ENCODE data around the gene PLXNA3. TPM values are rescaled to one million over a fixed set of nuclear protein-coding genes. Genes with fewer than 3 reads are reported as not detected.

The PLXNA3 gene
- total and polyA plus RNA-seq, 2 experiments from 2014 or later = 25.9 to 35.1 TPM

DNA sequence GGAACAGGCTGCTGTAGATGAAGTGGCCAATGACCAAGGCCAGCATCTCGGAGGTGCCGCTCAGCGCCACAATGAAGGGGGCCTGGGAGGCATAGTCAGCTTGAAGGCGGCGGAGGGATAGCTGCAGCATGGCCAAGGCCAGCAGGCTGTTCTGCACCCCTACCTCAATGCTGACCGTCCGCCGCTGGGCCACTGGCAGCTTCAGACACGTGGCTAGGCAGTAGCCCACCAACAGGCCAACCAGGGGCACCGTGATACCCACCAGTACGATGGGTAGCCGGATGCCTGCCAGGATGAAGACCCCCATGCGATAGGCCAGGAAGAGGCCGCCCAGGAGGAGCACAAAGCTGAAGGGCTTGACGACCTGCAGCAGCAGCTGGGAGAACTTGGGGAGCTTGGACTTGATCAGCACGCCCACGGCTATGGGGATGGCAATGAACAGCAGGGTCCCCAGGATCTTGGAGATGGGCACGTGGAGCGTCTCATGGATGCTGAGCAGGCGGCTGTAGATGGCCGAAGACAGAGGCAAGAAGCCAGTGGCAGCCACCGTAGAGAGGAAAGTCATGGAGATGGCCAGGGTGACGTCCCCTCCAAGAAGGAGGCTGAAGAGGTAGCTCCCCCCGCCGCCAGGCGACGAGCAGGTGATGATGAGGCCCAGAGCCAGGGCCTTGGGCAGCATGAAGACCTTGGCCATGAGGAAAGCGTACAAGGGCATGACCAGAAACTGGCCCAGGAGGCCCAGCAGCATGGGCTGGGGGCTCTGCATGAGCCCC is 29.6 kb downstream of the PLXNA3 start:
- no peak for TF ChIP-seq EZH2phosphoT487 (IDR thresholded peaks at IDR 0.05; ENCODE audit: insufficient read depth, low read depth)
- TF ChIP-seq EZH2 (IDR thresholded peaks at IDR 0.05; ENCODE audit: insufficient read depth, poor library complexity, severe bottlenecking) = no peak

DNA sequence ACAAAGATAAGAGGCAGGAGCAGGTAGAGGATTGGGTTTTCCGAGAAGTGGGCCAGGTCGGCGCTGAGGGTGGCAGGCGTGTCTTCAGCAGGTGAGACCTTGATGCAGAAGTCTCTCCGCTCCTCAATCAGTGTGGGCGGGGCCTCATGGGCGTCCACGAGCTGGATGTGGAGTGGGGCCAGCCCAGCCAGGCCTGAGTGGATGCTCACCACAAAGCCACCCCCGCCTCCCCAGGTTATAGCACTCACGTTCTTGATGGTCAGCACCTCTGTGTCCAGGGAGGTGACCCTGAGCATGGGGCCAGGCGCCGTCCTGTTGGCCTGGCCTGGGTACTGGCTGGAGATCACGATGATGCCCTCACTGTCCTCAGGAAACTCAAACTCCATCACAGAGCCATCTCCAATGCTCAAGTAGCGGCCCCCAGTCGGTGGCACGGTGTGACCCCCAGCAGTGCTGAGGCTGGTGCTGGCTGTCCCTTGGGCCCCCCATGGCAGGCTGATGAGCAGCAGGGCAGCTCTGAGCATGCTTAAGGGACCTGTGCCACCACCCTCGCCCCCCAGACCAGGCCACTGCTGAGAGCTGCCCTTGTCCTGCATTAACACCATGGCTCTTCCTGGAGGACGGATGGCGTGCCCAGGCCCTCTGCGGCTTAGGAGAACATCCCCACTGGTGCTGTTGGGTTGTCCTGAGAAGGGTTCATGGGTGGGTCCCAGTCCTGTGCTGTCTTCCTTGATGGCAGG is 30.4 kb downstream of the PLXNA3 start:
- Histone ChIP-seq H3K36me3 (ENCODE audit: low read depth) (no peaks in the 10 kb centered on the region), H3K79me2 (ENCODE audit: insufficient read depth) (peaks cover 27% of the 10 kb centered on the region), H3K9me2 (ENCODE audit: insufficient read depth) (no peaks in the 10 kb centered on the region), H3K9ac (no peak overlapping the region), H3K4me1 (ENCODE audit: insufficient read depth) (no peaks in the 10 kb centered on the region), H2AFZ (no peak overlapping the region), H3K27ac (no peak overlapping the region), H3F3A (ENCODE audit: insufficient read depth) (no peaks in the 10 kb centered on the region), H3K27me3 (replicated peaks; ENCODE audit: insufficient read depth) (no peaks in the 10 kb centered on the region), H3K4me2 (ENCODE audit: unreplicated experiment) (no peak overlapping the region), H3K9me3 (ENCODE audit: low read depth) (no peaks in the 10 kb centered on the region), H4K20me1 (ENCODE audit: insufficient read depth) (no peaks in the 10 kb centered on the region), H3K4me3 (peak overlapping the region; percentile 81; the same call in 1 of the 2 replicates)
- TF ChIP-seq EZH2phosphoT487 (IDR thresholded peaks at IDR 0.05; ENCODE audit: insufficient read depth, low read depth) = no peak
- TF ChIP-seq EZH2 (IDR thresholded peaks at IDR 0.05; ENCODE audit: insufficient read depth, poor library complexity, severe bottlenecking) = no peak
- WGBS, 2 experiments (ENCODE audit: low coverage in 1 of 2, low lambda C conversion rate in 2 of 2, missing lambda C conversion rate in 2 of 2) = 86% methylated on average over 7 to 11 of the region's 20 CpGs
- in situ Hi-C loops (cut with MboI) = no loop called here
- DNase-seq = no peak

More for the DNA sequence above, 29.6 kb downstream of the PLXNA3 start:
- DNase-seq = no peak
- in situ Hi-C loops (cut with MboI) = no loop called here
- no peak overlapping the region for H3K27ac ChIP-seq
- no peak overlapping the region for H3K4me2 ChIP-seq (ENCODE audit: unreplicated experiment)
- H3K36me3 ChIP-seq (ENCODE audit: low read depth) = no peaks in the 10 kb centered on the region
- H2AFZ ChIP-seq = no peak overlapping the region
- 95 to 98% methylated on average over 15 to 21 of the region's 28 CpGs for WGBS, 2 experiments (ENCODE audit: low coverage in 1 of 2, low lambda C conversion rate in 2 of 2, missing lambda C conversion rate in 2 of 2)
- no peaks in the 10 kb centered on the region for H3K4me1 ChIP-seq (ENCODE audit: insufficient read depth)
- no peaks in the 10 kb centered on the region for H3F3A ChIP-seq (ENCODE audit: insufficient read depth)
- H3K9me3 ChIP-seq (ENCODE audit: low read depth) = no peaks in the 10 kb centered on the region
- peaks cover 27% of the 10 kb centered on the region for H3K79me2 ChIP-seq (ENCODE audit: insufficient read depth)
- no peaks in the 10 kb centered on the region for H3K27me3 ChIP-seq (replicated peaks; ENCODE audit: insufficient read depth)
- no peaks in the 10 kb centered on the region for H4K20me1 ChIP-seq (ENCODE audit: insufficient read depth)
- no peak overlapping the region for H3K4me3 ChIP-seq
- no peak overlapping the region for H3K9ac ChIP-seq
- H3K9me2 ChIP-seq (ENCODE audit: insufficient read depth) = no peaks in the 10 kb centered on the region

GRCh38 chrX:154489182-154489581 is 31.1 kb downstream of the PLXNA3 start:
- Histone ChIP-seq H3K27me3 (replicated peaks; ENCODE audit: insufficient read depth) (no peaks in the 10 kb centered on the region), H3K79me2 (ENCODE audit: insufficient read depth) (peaks cover 27% of the 10 kb centered on the region), H3F3A (ENCODE audit: insufficient read depth) (no peaks in the 10 kb centered on the region), H3K4me1 (ENCODE audit: insufficient read depth) (no peaks in the 10 kb centered on the region), H3K9me2 (ENCODE audit: insufficient read depth) (no peaks in the 10 kb centered on the region), H3K9ac (peak overlapping the region; percentile 99), H3K36me3 (ENCODE audit: low read depth) (no peaks in the 10 kb centered on the region), H3K27ac (peak overlapping the region; percentile 99; the same call in 1 of the 2 replicates), H3K4me3 (peak overlapping the region; percentile 81), H3K9me3 (ENCODE audit: low read depth) (no peaks in the 10 kb centered on the region), H4K20me1 (ENCODE audit: insufficient read depth) (no peaks in the 10 kb centered on the region), H3K4me2 (ENCODE audit: unreplicated experiment) (peak overlapping the region; percentile 78), H2AFZ (no peak overlapping the region)
- WGBS, 2 experiments (ENCODE audit: low coverage in 1 of 2, low lambda C conversion rate in 2 of 2, missing lambda C conversion rate in 2 of 2) = 90 to 93% methylated on average over 2 to 4 of the region's 4 CpGs
- TF ChIP-seq EZH2phosphoT487 (IDR thresholded peaks at IDR 0.05; ENCODE audit: insufficient read depth, low read depth) (no peak), EZH2 (IDR thresholded peaks at IDR 0.05; ENCODE audit: insufficient read depth, poor library complexity, severe bottlenecking) (no peak)
- in situ Hi-C loops (cut with MboI) = no loop called here
- DNase-seq = no peak

DNA sequence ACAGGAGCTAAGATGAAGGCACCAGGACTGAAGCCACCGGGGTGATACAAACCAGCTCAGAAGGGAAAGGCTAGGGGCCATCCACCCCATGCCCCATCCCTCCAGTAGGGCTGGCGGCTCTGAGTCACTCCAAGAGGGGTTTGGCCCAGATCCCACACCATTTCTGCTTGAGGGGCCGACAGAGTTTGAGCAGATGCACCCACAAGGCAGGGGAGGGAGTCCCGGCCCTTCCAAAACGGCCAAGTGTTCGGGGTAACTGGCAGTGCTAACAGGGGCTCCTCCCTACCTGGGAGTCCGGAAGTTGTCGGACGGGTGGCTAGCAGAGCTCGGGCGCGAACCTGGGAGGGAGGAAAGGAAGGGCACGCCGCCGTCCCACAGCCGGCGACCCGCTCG is 31.9 kb downstream of the PLXNA3 start:
- H3K4me2 ChIP-seq (ENCODE audit: unreplicated experiment) = peak overlapping the region; percentile 78
- no peaks in the 10 kb centered on the region for H3K4me1 ChIP-seq (ENCODE audit: insufficient read depth)
- H2AFZ ChIP-seq = peak overlapping the region; percentile 53; the same call in 1 of the 2 replicates
- no peaks in the 10 kb centered on the region for H3K9me3 ChIP-seq (ENCODE audit: low read depth)
- no peaks in the 10 kb centered on the region for H4K20me1 ChIP-seq (ENCODE audit: insufficient read depth)
- 2 to 18% methylated on average over 3 to 17 of the region's 19 CpGs for whole genome bisulfite sequencing, 2 experiments (ENCODE audit: low coverage in 1 of 2, low lambda C conversion rate in 2 of 2, missing lambda C conversion rate in 2 of 2)
- H3F3A ChIP-seq (ENCODE audit: insufficient read depth) = no peaks in the 10 kb centered on the region
- H3K4me3 ChIP-seq = peak overlapping the region; percentile 81
- TF ChIP-seq EZH2phosphoT487 (IDR thresholded peaks at IDR 0.05; ENCODE audit: insufficient read depth, low read depth) (no peak), EZH2 (IDR thresholded peaks at IDR 0.05; ENCODE audit: insufficient read depth, poor library complexity, severe bottlenecking) (no peak)
- in situ Hi-C loops (cut with MboI) = no loop called here
- peak; percentile 66 for DNase-seq
- peak overlapping the region; percentile 99 for H3K9ac ChIP-seq
- H3K27ac ChIP-seq = peak overlapping the region; percentile 99
- H3K36me3 ChIP-seq (ENCODE audit: low read depth) = no peaks in the 10 kb centered on the region
- peaks cover 21% of the 10 kb centered on the region for H3K79me2 ChIP-seq (ENCODE audit: insufficient read depth)
- H3K9me2 ChIP-seq (ENCODE audit: insufficient read depth) = no peaks in the 10 kb centered on the region
- H3K27me3 ChIP-seq (replicated peaks; ENCODE audit: insufficient read depth) = no peaks in the 10 kb centered on the region
